HK-2 (cell line): Measurements from ENCODE around the gene TMEM235.

ENCODE experiments used
- DNase-seq: peaks from one replicate; pipeline ENCODE4 v3.0.0-alpha.2; 2018; ENCODE audit not compliant: unreplicated experiment

TMEM235 gene

DNA sequence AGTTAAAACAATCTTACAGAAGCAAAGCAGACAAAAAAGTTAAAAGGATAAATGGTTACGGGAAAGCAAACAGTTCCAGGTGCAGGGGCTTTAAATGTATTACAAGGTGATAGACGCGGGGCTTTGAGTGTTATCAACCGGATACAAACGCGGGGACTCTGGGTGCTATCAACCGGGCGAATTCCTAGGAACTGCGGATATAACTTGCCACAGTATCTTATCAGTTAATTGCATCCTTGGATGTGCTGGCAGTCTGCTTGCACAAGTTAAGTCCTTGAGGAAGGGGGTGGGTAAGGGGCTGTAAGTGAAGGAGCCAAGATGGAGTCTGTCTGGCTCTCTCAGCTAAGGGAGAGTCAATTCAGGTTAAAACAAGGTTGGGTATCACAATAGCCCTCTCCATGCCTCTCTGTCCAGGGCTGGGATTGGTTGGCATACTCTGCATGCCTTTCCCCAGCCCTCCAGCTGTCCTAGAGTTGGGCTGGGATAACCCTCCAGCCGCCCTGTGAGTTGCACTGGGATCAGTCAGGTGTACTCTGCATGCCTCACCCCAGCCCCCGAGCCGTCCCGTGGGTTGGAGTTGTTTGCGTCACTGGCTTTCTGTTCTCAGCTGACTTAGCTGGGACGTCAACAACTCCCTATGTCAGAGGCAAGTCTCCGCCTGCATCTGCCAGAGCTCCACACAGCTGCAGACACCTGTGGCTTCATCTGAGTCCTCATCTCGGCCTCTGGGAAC, 40.9 kb downstream of the TMEM235 start:
- no peak for DNase-seq

DNA sequence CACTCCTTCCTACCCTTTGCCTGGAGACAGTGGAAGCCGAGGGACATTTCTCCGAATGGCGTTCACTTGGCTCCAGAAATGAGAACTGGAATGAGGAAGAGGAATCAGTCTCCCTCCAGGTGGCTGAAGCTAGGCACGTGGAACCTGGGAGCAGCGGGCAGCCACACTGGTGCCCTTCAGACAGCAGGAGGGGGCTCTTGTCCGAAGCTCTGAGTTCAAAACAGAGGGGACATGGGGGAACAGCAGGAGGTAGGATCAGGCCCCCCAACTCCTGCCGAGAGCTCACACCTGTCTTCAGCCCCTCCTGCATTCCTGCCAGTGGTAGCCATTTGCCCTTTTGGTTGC, 41.5 kb downstream of the TMEM235 start:
- DNase-seq = no peak

GRCh38 chr17:78273813-78274212, 42.4 kb downstream of the TMEM235 start:
- DNase-seq = no peak

- no peak for DNase-seq
Observed at GRCh38 chr17:78275355-78275754, 43.9 kb downstream of the TMEM235 start.

GRCh38 chr17:78276098-78276887, 44.9 kb downstream of the TMEM235 start:
- DNase-seq = no peak

GRCh38 chr17:78278139-78278741, 46.8 kb downstream of the TMEM235 start:
- no peak for DNase-seq

- DNase-seq = no peak
Observed at GRCh38 chr17:78279360-78279990, 48.0 kb downstream of the TMEM235 start.

DNA sequence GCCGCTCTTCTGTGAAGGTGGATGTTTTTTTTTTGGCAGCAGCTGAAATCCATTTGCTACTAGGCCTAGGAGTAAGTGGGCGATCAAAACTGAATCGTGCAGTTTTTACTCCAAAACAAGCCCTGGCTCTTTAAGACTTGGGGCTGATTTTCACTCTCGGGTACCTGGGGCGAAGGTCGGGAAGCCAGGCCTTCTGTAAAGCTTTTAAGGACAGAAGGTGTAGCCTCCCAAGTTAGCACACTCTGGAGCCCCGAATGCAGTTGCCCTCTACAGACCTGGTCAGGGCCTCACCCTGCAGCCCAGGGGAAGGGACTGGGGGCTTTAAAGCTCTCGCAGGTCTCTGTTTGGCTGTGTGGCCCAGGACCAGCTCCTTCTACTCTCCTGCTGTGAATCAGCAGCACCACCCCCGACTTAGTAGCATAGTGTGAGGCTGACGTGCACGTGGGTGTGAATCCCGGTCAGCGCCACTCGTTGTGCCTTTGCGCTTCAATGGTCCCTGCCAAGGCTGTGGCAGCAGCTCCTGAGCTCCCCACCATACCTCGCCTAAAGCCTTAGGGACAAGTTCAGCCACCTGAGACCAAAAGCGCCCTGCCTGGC, 49.9 kb downstream of the TMEM235 start:
- peak; percentile 27 for DNase-seq

GRCh38 chr17:78284146-78284545, 52.7 kb downstream of the TMEM235 start:
- no peak for DNase-seq

- no peak for DNase-seq
Observed at GRCh38 chr17:78289004-78289403, 57.6 kb downstream of the TMEM235 start.

- peak; percentile 72 for DNase-seq
Observed at GRCh38 chr17:78289802-78290363, 58.5 kb downstream of the TMEM235 start.
